Neural progenitor cell (in vitro differentiated cells): ENCODE data around the gene FAM124A.

ENCODE experiments used
- CTCF ChIP-seq: fragments of 200-600 bp; sonication (generic); IDR thresholded peaks from 2 replicates; pipeline ENCODE4 v1.5.1; 2017; ENCODE audit warnings: antibody characterized with exemption, mild to moderate bottlenecking
- EZH2 ChIP-seq: fragments of 200-600 bp; sonication (generic); IDR thresholded peaks from 2 replicates; pipeline ENCODE4 v1.6.1; 2017; ENCODE audit warnings: antibody characterized with exemption, mild to moderate bottlenecking, moderate library complexity

GRCh38 chr13:51257187-51257586, 35.0 kb downstream of the FAM124A start:
- TF ChIP-seq CTCF: no peak
- TF ChIP-seq EZH2: no peak
